Central memory CD8-positive, alpha-beta T cell (primary cell): ENCODE results near the gene BNC2.
"Not testable (repeated sequence)": the region's sequence is repeated elsewhere in the genome, so short reads cannot be mapped to it uniquely, and the experiment has no call there.

Source experiments
- ATAC-seq: fragments of 150-1000 bp; cut with Tn5 transposase; replicated peaks from 2 replicates; pipeline ENCODE4 v1.10.0; 2022; ENCODE audit warnings: mild to moderate bottlenecking, moderate FRiP score, moderate number of reproducible peaks; ENCODE audit not compliant: poor library complexity, severe bottlenecking; ENCODE audit errors: extremely low read depth
- DNase-seq, 2 donors: peaks; one replicate each; pipeline ENCODE4 v3.0.0; 2021; ENCODE audit warnings: low spot score in 2 of 2
- H3K27ac Mint-ChIP-seq: one replicate; pipeline ENCODE4 v1.8.0; 2022; ENCODE audit warnings: low read depth, mild to moderate bottlenecking, moderate library complexity, mixed read lengths
- H3K27me3 Mint-ChIP-seq: one replicate; pipeline ENCODE4 v1.8.0; 2022; ENCODE audit warnings: mixed read lengths
- H3K36me3 Mint-ChIP-seq: one replicate; pipeline ENCODE4 v1.8.0; 2022; ENCODE audit warnings: mild to moderate bottlenecking, moderate library complexity, mixed read lengths; ENCODE audit not compliant: insufficient read depth
- H3K4me1 Mint-ChIP-seq: one replicate; pipeline ENCODE4 v1.8.0; 2022; ENCODE audit warnings: mixed read lengths
- H3K4me3 Mint-ChIP-seq: one replicate; pipeline ENCODE4 v1.8.0; 2022; ENCODE audit warnings: mild to moderate bottlenecking, moderate library complexity, mixed read lengths
- H3K9me3 Mint-ChIP-seq: one replicate; pipeline ENCODE4 v1.8.0; 2022; ENCODE audit warnings: mixed read lengths

Gene BNC2, protein sequence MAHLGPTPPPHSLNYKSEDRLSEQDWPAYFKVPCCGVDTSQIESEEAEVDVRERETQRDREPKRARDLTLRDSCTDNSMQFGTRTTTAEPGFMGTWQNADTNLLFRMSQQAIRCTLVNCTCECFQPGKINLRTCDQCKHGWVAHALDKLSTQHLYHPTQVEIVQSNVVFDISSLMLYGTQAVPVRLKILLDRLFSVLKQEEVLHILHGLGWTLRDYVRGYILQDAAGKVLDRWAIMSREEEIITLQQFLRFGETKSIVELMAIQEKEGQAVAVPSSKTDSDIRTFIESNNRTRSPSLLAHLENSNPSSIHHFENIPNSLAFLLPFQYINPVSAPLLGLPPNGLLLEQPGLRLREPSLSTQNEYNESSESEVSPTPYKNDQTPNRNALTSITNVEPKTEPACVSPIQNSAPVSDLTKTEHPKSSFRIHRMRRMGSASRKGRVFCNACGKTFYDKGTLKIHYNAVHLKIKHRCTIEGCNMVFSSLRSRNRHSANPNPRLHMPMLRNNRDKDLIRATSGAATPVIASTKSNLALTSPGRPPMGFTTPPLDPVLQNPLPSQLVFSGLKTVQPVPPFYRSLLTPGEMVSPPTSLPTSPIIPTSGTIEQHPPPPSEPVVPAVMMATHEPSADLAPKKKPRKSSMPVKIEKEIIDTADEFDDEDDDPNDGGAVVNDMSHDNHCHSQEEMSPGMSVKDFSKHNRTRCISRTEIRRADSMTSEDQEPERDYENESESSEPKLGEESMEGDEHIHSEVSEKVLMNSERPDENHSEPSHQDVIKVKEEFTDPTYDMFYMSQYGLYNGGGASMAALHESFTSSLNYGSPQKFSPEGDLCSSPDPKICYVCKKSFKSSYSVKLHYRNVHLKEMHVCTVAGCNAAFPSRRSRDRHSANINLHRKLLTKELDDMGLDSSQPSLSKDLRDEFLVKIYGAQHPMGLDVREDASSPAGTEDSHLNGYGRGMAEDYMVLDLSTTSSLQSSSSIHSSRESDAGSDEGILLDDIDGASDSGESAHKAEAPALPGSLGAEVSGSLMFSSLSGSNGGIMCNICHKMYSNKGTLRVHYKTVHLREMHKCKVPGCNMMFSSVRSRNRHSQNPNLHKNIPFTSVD

GRCh38 chr9:16870596-16871335, at the start of gene BNC2:
Gene BNC2, minus strand, starts transcription at chr9:16870670. Its CDS starts 22 bp downstream, at chr9:16870648.
- no peak for DNase-seq
- H3K27me3 Mint-ChIP-seq: peaks cover 13% of the 10 kb centered on the region
- peak within 1 kb of the TSS; percentile 68 for H3K4me3 Mint-ChIP-seq
- H3K4me1 Mint-ChIP-seq: no peaks in the 10 kb centered on the region
- H3K36me3 Mint-ChIP-seq: no peaks in the 10 kb centered on the region
- ATAC-seq: no peak
- H3K9me3 Mint-ChIP-seq: no peaks in the 10 kb centered on the region
- no peak within 1 kb of the TSS for H3K27ac Mint-ChIP-seq

DNA sequence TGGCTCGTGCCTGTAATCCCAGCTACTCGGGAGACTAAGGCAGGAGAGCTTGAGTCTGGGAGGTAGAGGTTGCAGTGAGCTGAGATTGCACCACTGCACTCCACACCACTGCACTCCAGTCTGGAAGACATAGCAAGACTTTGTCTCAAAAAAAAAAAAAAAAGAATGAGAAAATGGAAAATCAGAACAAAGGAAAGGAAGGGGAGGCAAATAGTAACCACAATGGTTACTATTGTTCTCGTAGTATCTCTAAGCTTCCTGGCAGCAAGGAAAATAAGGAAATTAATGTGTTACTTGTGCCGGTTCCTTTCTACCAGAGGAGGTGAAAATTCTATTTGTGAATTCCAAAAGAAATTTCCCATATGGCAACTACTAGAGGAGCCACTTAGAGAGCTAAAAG, 48.5 kb upstream of the BNC2 start:
- peaks cover 2% of the 10 kb centered on the region for H3K36me3 Mint-ChIP-seq
- no peak overlapping the region for H3K27ac Mint-ChIP-seq
- H3K27me3 Mint-ChIP-seq: no peaks in the 10 kb centered on the region
- no peaks in the 10 kb centered on the region for H3K4me1 Mint-ChIP-seq
- peaks cover 4% of the 10 kb centered on the region for H3K9me3 Mint-ChIP-seq
- no peak overlapping the region for H3K4me3 Mint-ChIP-seq
- ATAC-seq (no peak), DNase-seq (no peak)

DNA sequence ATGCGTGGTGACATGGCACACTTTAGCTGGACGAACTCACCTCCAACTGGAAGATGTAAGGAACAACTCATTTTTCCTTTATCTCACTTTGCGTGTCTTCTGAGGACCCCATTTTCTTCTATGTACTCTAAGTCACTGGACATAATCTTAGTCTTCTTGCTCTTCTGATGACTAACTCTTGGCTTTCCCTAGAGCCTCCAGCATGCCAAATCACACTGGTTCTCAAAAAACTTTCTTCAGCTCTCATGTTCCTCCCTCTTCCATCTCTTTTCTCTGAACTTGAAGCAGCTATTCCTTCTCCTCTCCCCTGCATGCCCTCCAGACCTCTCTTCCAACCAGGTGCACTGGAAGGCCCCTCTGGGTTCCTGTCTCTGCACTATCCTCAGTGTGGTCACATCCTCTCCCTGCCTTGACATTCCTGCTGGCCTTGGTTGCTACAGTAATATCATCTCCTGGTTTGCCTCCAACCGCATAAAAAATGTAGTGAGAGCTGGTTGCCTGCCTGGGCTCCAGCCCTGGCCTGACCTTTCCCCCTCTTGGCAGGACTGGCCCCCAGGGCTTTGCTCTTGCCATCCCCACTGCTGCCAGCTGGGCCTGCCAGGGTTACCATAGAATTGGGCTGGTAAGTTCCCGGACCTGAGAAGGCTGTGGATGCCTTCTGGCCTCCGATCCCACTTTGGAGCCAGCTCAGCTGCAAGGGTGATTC, 44.8 kb upstream of the BNC2 start:
- Mint-ChIP-seq H3K27me3 (no peaks in the 10 kb centered on the region), H3K9me3 (peaks cover 4% of the 10 kb centered on the region), H3K4me3 (no peak overlapping the region), H3K36me3 (peaks cover 2% of the 10 kb centered on the region), H3K4me1 (no peaks in the 10 kb centered on the region), H3K27ac (no peak overlapping the region)
- ATAC-seq (no peak), DNase-seq (no peak)

- H3K4me1 Mint-ChIP-seq: no peaks in the 10 kb centered on the region
- H3K9me3 Mint-ChIP-seq: peaks cover 4% of the 10 kb centered on the region
- H3K27ac Mint-ChIP-seq: no peak overlapping the region
- ATAC-seq (no peak), DNase-seq (no peak)
- H3K27me3 Mint-ChIP-seq: no peaks in the 10 kb centered on the region
- H3K36me3 Mint-ChIP-seq: peaks cover 2% of the 10 kb centered on the region
- H3K4me3 Mint-ChIP-seq: no peak overlapping the region
Observed at GRCh38 chr9:16912197-16912596, 41.7 kb upstream of the BNC2 start.

GRCh38 chr9:16908206-16908605, 37.7 kb upstream of the BNC2 start:
- not testable (repeated sequence) for H3K9me3 Mint-ChIP-seq, ATAC-seq, H3K4me3 Mint-ChIP-seq, H3K27me3 Mint-ChIP-seq, DNase-seq, H3K27ac Mint-ChIP-seq, H3K4me1 Mint-ChIP-seq, H3K36me3 Mint-ChIP-seq

- Mint-ChIP-seq H3K36me3 (no peaks in the 10 kb centered on the region), H3K4me3 (no peak overlapping the region), H3K27ac (no peak overlapping the region), H3K27me3 (no peaks in the 10 kb centered on the region), H3K9me3 (no peaks in the 10 kb centered on the region), H3K4me1 (no peaks in the 10 kb centered on the region)
- no peak for DNase-seq
- ATAC-seq: no peak
Observed at GRCh38 chr9:16904655-16905054, 34.2 kb upstream of the BNC2 start.

GRCh38 chr9:16901590-16901989, 31.1 kb upstream of the BNC2 start:
- H3K4me1 Mint-ChIP-seq: no peaks in the 10 kb centered on the region
- DNase-seq: no peak

DNA sequence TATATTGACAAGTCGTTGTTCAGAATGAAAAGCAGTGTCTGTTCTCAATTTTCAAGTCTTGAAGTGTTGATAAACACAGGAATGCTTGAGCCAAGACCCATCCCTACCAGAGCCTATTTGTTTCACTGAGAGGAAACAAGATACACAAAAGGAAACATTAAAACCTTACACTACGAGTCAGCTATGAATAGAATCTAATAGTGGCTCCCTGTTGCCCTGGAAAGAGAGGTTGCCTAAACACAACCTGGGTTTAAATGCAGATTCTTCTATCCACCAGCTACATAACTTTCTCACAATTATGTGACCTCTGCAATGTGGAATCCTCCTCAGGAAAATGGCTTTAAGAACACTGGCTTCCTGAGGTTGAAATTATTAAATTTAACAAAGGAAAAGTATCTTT, 29.1 kb upstream of the BNC2 start:
- ATAC-seq (no peak), DNase-seq (no peak)
- no peak overlapping the region for H3K27ac Mint-ChIP-seq
- H3K4me1 Mint-ChIP-seq: no peaks in the 10 kb centered on the region
- no peaks in the 10 kb centered on the region for H3K27me3 Mint-ChIP-seq
- no peaks in the 10 kb centered on the region for H3K36me3 Mint-ChIP-seq
- H3K9me3 Mint-ChIP-seq: peaks cover 6% of the 10 kb centered on the region
- H3K4me3 Mint-ChIP-seq: no peak overlapping the region

More at GRCh38 chr9:16901590-16901989, 31.1 kb upstream of the BNC2 start:
- no peak overlapping the region for H3K4me3 Mint-ChIP-seq
- no peaks in the 10 kb centered on the region for H3K36me3 Mint-ChIP-seq
- H3K27ac Mint-ChIP-seq: no peak overlapping the region
- peaks cover 6% of the 10 kb centered on the region for H3K9me3 Mint-ChIP-seq
- H3K27me3 Mint-ChIP-seq: no peaks in the 10 kb centered on the region
- no peak for ATAC-seq

DNA sequence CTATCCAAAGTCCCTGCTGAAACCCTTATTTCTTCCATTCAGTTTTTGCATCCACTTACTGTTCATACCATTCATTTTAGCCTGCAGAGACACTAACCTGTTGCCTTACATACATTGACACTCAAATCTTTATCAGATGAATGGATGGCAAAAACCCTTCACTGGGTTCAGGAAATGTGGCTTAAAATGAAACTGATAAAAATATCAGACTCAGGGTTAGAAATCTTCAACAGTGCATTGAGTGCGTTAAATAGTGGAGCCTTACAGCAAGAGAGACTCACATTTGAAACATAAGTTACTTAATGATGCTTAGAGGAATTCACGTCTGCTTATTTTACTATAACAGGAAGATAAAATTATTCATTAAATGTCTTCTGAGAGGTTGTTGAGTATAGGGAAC, 28.0 kb upstream of the BNC2 start:
- ATAC-seq: no peak
- Mint-ChIP-seq H3K9me3 (peaks cover 6% of the 10 kb centered on the region), H3K27me3 (no peaks in the 10 kb centered on the region), H3K36me3 (no peaks in the 10 kb centered on the region), H3K27ac (no peak overlapping the region), H3K4me1 (no peaks in the 10 kb centered on the region), H3K4me3 (no peak overlapping the region)
- no peak for DNase-seq

- no peak for ATAC-seq
- no peak overlapping the region for H3K4me3 Mint-ChIP-seq
- peaks cover 3% of the 10 kb centered on the region for H3K36me3 Mint-ChIP-seq
Observed at GRCh38 chr9:16888594-16888993, 18.1 kb upstream of the BNC2 start.

DNA sequence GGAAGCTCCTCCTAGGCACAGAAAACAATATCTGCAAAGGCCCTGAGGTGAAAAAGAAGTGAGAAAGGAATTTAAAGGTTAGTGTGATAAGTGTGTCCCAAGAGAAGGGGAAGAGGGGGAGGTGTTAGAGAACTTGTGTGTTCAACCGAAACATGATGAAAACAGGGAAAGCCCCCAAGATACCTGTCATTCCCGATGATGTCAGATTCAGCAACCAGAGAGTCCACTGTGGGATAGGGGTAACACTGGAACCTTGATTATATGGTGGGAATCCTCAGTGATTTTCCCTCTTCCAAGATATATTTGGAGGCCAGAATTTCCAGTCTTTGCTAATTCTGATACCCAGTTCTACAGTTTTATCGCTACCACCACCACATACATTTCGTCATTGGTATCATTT, 15.5 kb upstream of the BNC2 start:
- Mint-ChIP-seq H3K4me3 (no peak overlapping the region), H3K9me3 (peaks cover 24% of the 10 kb centered on the region), H3K4me1 (no peaks in the 10 kb centered on the region), H3K27me3 (no peaks in the 10 kb centered on the region), H3K27ac (no peak overlapping the region), H3K36me3 (peaks cover 3% of the 10 kb centered on the region)
- DNase-seq (no peak), ATAC-seq (no peak)

More at GRCh38 chr9:16888594-16888993, 18.1 kb upstream of the BNC2 start:
- H3K27ac Mint-ChIP-seq: no peak overlapping the region
- DNase-seq: no peak
- H3K9me3 Mint-ChIP-seq: peaks cover 24% of the 10 kb centered on the region
- H3K27me3 Mint-ChIP-seq: no peaks in the 10 kb centered on the region
- no peaks in the 10 kb centered on the region for H3K4me1 Mint-ChIP-seq
